ENCODE measurements around the gene ROBO1.
"Not testable (repeated sequence)": the region's sequence is repeated elsewhere in the genome, so short reads cannot be mapped to it uniquely, and the experiment has no call there.

Gene ROBO1

GRCh38 chr3:78724859-78725258 lies 1042.9 kb downstream of the ROBO1 start:
- DNase-seq: peak in 1 of 2 experiments; percentile 50

- DNase-seq: not testable (repeated sequence)
Measured at GRCh38 chr3:78724364-78724763, 1043.4 kb downstream of the ROBO1 start.

- DNase-seq: peak in 1 of 2 experiments; percentile 25
Measured at GRCh38 chr3:78721771-78722543, 1045.8 kb downstream of the ROBO1 start.

- DNase-seq: no peak
Measured at GRCh38 chr3:78718707-78719106, 1049.1 kb downstream of the ROBO1 start.

- DNase-seq: no peak
Measured at GRCh38 chr3:78717041-78717440, 1050.8 kb downstream of the ROBO1 start.

- DNase-seq: no peak
Measured at GRCh38 chr3:78712941-78713340, 1054.9 kb downstream of the ROBO1 start.

- DNase-seq: no peak
Measured at GRCh38 chr3:78712270-78712669, 1055.5 kb downstream of the ROBO1 start.

GRCh38 chr3:78708565-78709073 lies 1059.2 kb downstream of the ROBO1 start:
- no peak for DNase-seq

- DNase-seq: no peak
Measured at GRCh38 chr3:78707609-78708008, 1060.2 kb downstream of the ROBO1 start.

- no peak for DNase-seq
Measured at GRCh38 chr3:78706906-78707523, 1060.8 kb downstream of the ROBO1 start.

- no peak for DNase-seq
Measured at GRCh38 chr3:78703944-78704343, 1063.9 kb downstream of the ROBO1 start.

GRCh38 chr3:78701537-78701936 lies 1066.3 kb downstream of the ROBO1 start:
- DNase-seq: no peak

- no peak for DNase-seq
Measured at GRCh38 chr3:78698431-78698830, 1069.4 kb downstream of the ROBO1 start.

- DNase-seq: no peak
Measured at GRCh38 chr3:78697426-78697825, 1070.4 kb downstream of the ROBO1 start.

GRCh38 chr3:78690766-78691165 lies 1077.0 kb downstream of the ROBO1 start:
- no peak for DNase-seq

GRCh38 chr3:78689378-78689777 lies 1078.4 kb downstream of the ROBO1 start:
- no peak for DNase-seq

- no peak for DNase-seq
Measured at GRCh38 chr3:78687520-78687919, 1080.3 kb downstream of the ROBO1 start.

- no peak for DNase-seq
Measured at GRCh38 chr3:78683284-78683683, 1084.5 kb downstream of the ROBO1 start.

- peak; percentile 8 to 47 for DNase-seq
Measured at GRCh38 chr3:78675119-78675805, 1092.5 kb downstream of the ROBO1 start.

GRCh38 chr3:78670746-78671145 lies 1097.1 kb downstream of the ROBO1 start:
- no peak for DNase-seq

- DNase-seq: no peak
Measured at GRCh38 chr3:78670094-78670493, 1097.7 kb downstream of the ROBO1 start.

- no peak for DNase-seq
Measured at GRCh38 chr3:78668302-78668701, 1099.5 kb downstream of the ROBO1 start.

- no peak for DNase-seq
Measured at GRCh38 chr3:78666470-78666800, 1101.4 kb downstream of the ROBO1 start.
